MM.1S (cell line): ENCODE measurements around the gene GLE1.

Experiments
- DNase-seq: peaks from one replicate; pipeline ENCODE4 v3.0.0-alpha.2; 2015
- H2AFZ ChIP-seq: fragments of 300-600 bp; sonication (generic); 2 replicates; pipeline ENCODE4 v1.6.0; 2016; ENCODE audit warnings: antibody characterized with exemption, low read length
- H3F3A ChIP-seq: fragments of 300-600 bp; sonication (generic); 2 replicates; pipeline ENCODE4 v1.6.1; 2016; ENCODE audit warnings: mild to moderate bottlenecking, antibody characterized with exemption, low read length, moderate library complexity, mixed read lengths; ENCODE audit not compliant: insufficient read depth
- H3K27ac ChIP-seq: fragments of 300-600 bp; sonication (generic); 2 replicates; pipeline ENCODE4 v1.5.1; 2016; ENCODE audit warnings: mild to moderate bottlenecking, low read length
- H3K27me3 ChIP-seq: fragments of 300-600 bp; sonication (generic); replicated peaks from 2 replicates; pipeline ENCODE4 v1.6.0; 2016; ENCODE audit warnings: low read length; ENCODE audit not compliant: insufficient read depth
- H3K36me3 ChIP-seq: fragments of 300-600 bp; sonication (generic); replicated peaks from 2 replicates; pipeline ENCODE4 v1.6.1; 2016; ENCODE audit warnings: mild to moderate bottlenecking, low read length, mixed read lengths; ENCODE audit not compliant: insufficient read depth
- H3K4me1 ChIP-seq: fragments of 300-600 bp; sonication (generic); 2 replicates; pipeline ENCODE4 v1.6.1; 2016; ENCODE audit warnings: low read length, mixed read lengths
- H3K4me2 ChIP-seq: fragments of 300-600 bp; sonication (generic); 2 replicates; pipeline ENCODE4 v1.6.0; 2016; ENCODE audit warnings: low read depth, low read length
- H3K4me3 ChIP-seq: fragments of 300-600 bp; sonication (generic); 2 replicates; pipeline ENCODE4 v1.5.1; 2016; ENCODE audit warnings: low read length, mixed read lengths
- H3K79me2 ChIP-seq: fragments of 300-600 bp; sonication (generic); 2 replicates; pipeline ENCODE4 v1.6.1; 2016; ENCODE audit warnings: mixed run types, low read length, mixed read lengths
- H3K9ac ChIP-seq: fragments of 300-600 bp; sonication (generic); 2 replicates; pipeline ENCODE4 v1.6.1; 2016; ENCODE audit warnings: low read length, mixed read lengths
- H3K9me2 ChIP-seq: fragments of 300-600 bp; sonication (generic); replicated peaks from 2 replicates; pipeline ENCODE4 v1.6.1; 2016; ENCODE audit warnings: mild to moderate bottlenecking, low read length, mixed read lengths; ENCODE audit not compliant: insufficient read depth
- H3K9me3 ChIP-seq: fragments of 300-600 bp; sonication (generic); replicated peaks from 2 replicates; pipeline ENCODE4 v1.6.1; 2016; ENCODE audit warnings: mild to moderate bottlenecking, low read length, mixed read lengths; ENCODE audit not compliant: insufficient read depth
- H4K20me1 ChIP-seq: fragments of 300-600 bp; sonication (generic); 2 replicates; pipeline ENCODE4 v1.6.1; 2016; ENCODE audit warnings: mild to moderate bottlenecking, low read length, moderate library complexity, mixed read lengths; ENCODE audit not compliant: insufficient read depth
- CTCF ChIP-seq: fragments of 300-600 bp; sonication (generic); IDR thresholded peaks from 2 replicates; pipeline ENCODE4 v1.5.1; 2016; ENCODE audit warnings: antibody characterized with exemption, low read length, mixed read lengths
- EZH2 ChIP-seq: fragments of 300-600 bp; sonication (generic); optimal IDR thresholded peaks from 2 replicates; pipeline ENCODE3; 2017; ENCODE audit warnings: low read depth, mild to moderate bottlenecking, antibody characterized with exemption, low read length, mixed read lengths
- EZH2phosphoT487 ChIP-seq: fragments of 300-600 bp; sonication (generic); IDR thresholded peaks from 2 replicates; pipeline ENCODE4 v1.6.1; 2018; ENCODE audit warnings: antibody characterized with exemption, low read length

Gene GLE1

GRCh38 chr9:128529191-128529590 is 24.7 kb downstream of the GLE1 start:
- Histone ChIP-seq H3K4me2 (no peak overlapping the region), H3K9me2 (no peaks in the 10 kb centered on the region), H3K4me1 (no peaks in the 10 kb centered on the region), H3F3A (no peaks in the 10 kb centered on the region), H4K20me1 (no peaks in the 10 kb centered on the region), H3K9ac (no peak overlapping the region), H3K27me3 (no peaks in the 10 kb centered on the region), H3K36me3 (no peaks in the 10 kb centered on the region), H3K79me2 (no peaks in the 10 kb centered on the region), H3K4me3 (no peak overlapping the region), H3K27ac (no peak overlapping the region), H2AFZ (no peak overlapping the region), H3K9me3 (no peaks in the 10 kb centered on the region)
- TF ChIP-seq CTCF (no peak), EZH2 (no peak), EZH2phosphoT487 (no peak)
- DNase-seq, result no peak

- no peak for DNase-seq
- Histone ChIP-seq H3K9me2 (no peaks in the 10 kb centered on the region), H3K36me3 (no peaks in the 10 kb centered on the region), H3K4me3 (no peak overlapping the region), H3K9ac (no peak overlapping the region), H3K79me2 (no peaks in the 10 kb centered on the region), H4K20me1 (no peaks in the 10 kb centered on the region), H2AFZ (no peak overlapping the region), H3K27me3 (no peaks in the 10 kb centered on the region), H3K4me2 (no peak overlapping the region), H3K27ac (no peak overlapping the region), H3F3A (no peaks in the 10 kb centered on the region), H3K9me3 (no peaks in the 10 kb centered on the region), H3K4me1 (no peaks in the 10 kb centered on the region)
- TF ChIP-seq CTCF (no peak), EZH2phosphoT487 (no peak), EZH2 (no peak)
Observed at GRCh38 chr9:128532581-128532980, 28.1 kb downstream of the GLE1 start.

- TF ChIP-seq CTCF (no peak), EZH2 (no peak), EZH2phosphoT487 (no peak)
- Histone ChIP-seq H3K4me2 (no peak overlapping the region), H3K9me3 (no peaks in the 10 kb centered on the region), H3K79me2 (no peaks in the 10 kb centered on the region), H4K20me1 (no peaks in the 10 kb centered on the region), H3K4me1 (no peaks in the 10 kb centered on the region), H3F3A (no peaks in the 10 kb centered on the region), H3K9ac (no peak overlapping the region), H3K9me2 (no peaks in the 10 kb centered on the region), H3K4me3 (no peak overlapping the region), H3K27me3 (no peaks in the 10 kb centered on the region), H2AFZ (no peak overlapping the region), H3K27ac (no peak overlapping the region), H3K36me3 (peaks cover 3% of the 10 kb centered on the region; the same call in 1 of the 2 replicates)
- DNase-seq, result no peak
Observed at GRCh38 chr9:128540634-128541360, 36.3 kb downstream of the GLE1 start.
